Omental fat pad (tissue), 4 donors: Measurements from ENCODE around the gene OR9G4. TPM values are rescaled to one million over a fixed set of nuclear protein-coding genes. Genes with fewer than 3 reads are reported as not detected.

Source experiments
- ATAC-seq: fragments of 150-250 bp; one replicate; pipeline ENCODE4 v1.9.1; 2016; ENCODE audit warnings: mild to moderate bottlenecking, moderate library complexity; ENCODE audit not compliant: low FRiP score
- DNase-seq: peaks from one replicate; pipeline ENCODE4 v3.0.0-alpha.2; 2019; ENCODE audit warnings: low spot score
- small RNA-seq: library from RNA; depleted of rRNA; stranded (forward); fragments of <200 nt; gene quantifications from one replicate; pipeline ENCODE3, GENCODE V24; 2016
- total RNA-seq, 4 donors: library from RNA; depleted of rRNA; stranded (reverse); fragments of >200 nt; gene quantifications; one replicate each; pipeline ENCODE4 v1.1.0, GENCODE V29; 2016
- TF ChIP-seq, protein P1 (sequence below), 3 donors: fragments of 450-650 bp; IDR thresholded peaks; one replicate each; pipeline ENCODE4 v1.5.1; 2016 to 2017; ENCODE audit warnings: antibody characterized with exemption in 3 of 3, mild to moderate bottlenecking in 3 of 3, moderate library complexity in 2 of 3

Gene OR9G4
- total RNA-seq, 4 donors from 2014 or later = not detected

DNA sequence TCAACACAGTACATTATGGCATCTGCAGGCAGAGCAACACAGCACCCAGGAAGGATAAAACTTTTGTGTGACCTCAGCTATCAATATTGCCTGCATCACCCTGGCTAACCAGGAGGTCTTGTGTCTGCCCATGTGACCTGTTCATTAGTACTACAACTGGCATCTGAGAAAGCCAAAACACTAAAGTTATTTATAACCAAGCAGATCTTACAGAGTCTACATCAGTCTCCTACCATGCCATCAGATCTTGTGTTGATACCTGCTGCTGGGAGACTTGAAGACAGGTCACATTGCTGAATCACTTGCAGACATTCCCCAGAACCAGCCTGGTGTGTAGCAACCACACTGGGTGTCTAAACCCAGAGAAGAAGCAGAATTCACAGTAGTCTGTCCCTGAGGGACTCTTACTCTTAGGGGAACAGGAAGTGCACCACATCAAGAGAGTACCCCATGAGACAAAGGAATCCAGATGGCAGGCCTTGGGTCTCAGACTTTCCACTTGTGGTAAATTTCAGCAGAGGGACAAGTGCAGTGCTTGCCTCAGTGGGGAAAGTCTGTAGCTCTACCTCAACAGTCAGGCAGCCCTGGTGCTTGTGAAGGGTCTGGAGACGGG is 42.6 kb downstream of the OR9G4 start:
- DNase-seq (no peak), ATAC-seq (no peak)
- TF ChIP-seq, protein P1, sequence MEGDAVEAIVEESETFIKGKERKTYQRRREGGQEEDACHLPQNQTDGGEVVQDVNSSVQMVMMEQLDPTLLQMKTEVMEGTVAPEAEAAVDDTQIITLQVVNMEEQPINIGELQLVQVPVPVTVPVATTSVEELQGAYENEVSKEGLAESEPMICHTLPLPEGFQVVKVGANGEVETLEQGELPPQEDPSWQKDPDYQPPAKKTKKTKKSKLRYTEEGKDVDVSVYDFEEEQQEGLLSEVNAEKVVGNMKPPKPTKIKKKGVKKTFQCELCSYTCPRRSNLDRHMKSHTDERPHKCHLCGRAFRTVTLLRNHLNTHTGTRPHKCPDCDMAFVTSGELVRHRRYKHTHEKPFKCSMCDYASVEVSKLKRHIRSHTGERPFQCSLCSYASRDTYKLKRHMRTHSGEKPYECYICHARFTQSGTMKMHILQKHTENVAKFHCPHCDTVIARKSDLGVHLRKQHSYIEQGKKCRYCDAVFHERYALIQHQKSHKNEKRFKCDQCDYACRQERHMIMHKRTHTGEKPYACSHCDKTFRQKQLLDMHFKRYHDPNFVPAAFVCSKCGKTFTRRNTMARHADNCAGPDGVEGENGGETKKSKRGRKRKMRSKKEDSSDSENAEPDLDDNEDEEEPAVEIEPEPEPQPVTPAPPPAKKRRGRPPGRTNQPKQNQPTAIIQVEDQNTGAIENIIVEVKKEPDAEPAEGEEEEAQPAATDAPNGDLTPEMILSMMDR (IDR thresholded peaks at IDR 0.05) = no peak

DNA sequence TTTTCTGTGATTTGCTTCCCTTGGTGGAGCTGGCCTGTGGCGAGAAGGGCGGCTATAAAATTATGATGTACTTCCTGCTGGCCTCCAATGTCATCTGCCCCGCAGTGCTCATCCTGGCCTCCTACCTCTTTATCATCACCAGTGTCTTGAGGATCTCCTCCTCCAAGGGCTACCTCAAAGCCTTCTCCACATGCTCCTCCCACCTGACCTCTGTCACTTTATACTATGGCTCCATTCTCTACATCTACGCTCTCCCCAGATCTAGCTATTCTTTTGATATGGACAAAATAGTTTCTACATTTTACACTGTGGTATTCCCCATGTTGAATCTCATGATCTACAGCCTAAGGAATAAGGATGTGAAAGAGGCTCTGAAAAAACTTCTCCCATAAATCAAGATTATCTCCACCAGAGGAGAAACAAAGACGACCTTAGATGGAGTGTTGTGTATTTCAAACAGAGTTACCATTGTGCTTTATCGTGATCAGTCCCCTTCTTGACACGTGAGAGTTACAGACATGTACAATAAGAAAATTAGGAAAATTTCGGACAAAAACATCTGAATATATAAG is 47.5 kb downstream of the OR9G4 start:
- no peak for DNase-seq
- no peak for ATAC-seq
- TF ChIP-seq, protein P1 (IDR thresholded peaks at IDR 0.05) = no peak

DNA sequence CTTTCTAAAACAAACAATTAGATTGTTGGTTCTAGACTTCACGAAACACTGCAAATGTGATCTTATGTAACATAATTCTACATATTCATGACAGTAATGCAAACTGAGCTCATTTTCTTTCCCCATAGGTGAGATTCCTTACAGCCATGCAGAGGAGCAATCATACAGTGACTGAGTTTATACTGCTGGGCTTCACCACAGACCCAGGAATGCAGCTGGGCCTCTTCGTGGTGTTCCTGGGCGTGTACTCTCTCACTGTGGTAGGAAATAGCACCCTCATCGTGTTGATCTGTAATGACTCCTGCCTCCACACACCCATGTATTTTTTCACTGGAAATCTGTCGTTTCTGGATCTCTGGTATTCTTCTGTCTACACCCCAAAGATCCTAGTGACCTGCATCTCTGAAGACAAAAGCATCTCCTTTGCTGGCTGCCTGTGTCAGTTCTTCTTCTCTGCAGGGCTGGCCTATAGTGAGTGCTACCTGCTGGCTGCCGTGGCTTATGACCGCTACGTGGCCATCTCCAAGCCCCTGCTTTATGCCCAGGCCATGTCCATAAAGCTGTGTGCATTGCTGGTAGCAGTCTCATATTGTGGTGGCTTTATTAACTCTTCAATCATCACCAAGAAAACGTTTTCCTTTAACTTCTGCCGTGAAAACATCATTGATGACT is 48.1 kb downstream of the OR9G4 start:
- TF ChIP-seq, protein P1 (IDR thresholded peaks at IDR 0.05) = no peak
- ATAC-seq (no peak), DNase-seq (no peak)

DNA sequence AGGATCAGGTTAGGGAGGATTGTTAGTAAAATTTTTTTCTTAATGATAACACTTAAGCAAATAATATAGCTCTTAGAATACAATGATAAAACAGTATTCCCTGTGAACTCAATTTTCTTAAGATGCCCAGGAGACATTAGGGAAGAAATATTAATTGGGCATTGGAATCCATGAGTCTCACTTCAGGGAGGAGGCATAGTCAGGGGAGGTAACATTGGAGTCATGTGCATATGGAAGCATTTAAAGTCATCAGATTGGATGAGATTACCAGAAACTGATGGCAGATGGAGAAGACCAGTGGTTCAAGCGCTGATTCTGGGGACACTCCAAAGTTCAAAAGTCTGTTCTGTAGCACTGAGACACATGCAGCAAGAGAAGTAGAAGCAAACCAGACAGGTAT is 49.7 kb downstream of the OR9G4 start, which contains the start of gene OR9G1:
OR9G1 (plus strand) TSS at position 301 of the 400 bp plus-strand sequence. CDS start 1,293 bp downstream, outside the sequence.
- ATAC-seq = no peak

DNA sequence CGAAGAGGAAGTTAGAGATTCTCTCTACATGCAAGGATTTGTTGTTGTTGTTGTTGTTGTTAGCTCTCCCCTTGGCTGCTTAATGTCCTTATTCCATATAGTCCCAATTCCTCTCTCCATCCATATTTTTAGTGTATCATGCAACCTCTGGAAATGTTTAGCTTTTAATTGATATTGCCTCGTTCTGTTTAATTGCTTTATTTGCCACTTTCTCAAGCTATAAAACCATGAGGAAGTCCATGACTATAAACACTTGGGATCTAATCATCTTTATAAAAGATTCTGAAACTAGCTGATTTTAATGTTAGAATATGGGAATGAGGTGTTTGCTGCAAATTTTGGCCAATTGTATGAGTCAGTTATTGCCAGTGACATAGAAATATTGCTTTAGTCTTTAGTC is 55.1 kb downstream of the OR9G4 start:
- ATAC-seq (no peak), DNase-seq (no peak)
- TF ChIP-seq, protein P1 (IDR thresholded peaks at IDR 0.05) = no peak

More for the DNA sequence above, 49.7 kb downstream of the OR9G4 start, which contains the start of gene OR9G1:
- TF ChIP-seq, protein P1 (IDR thresholded peaks at IDR 0.05) = no peak
- no peak for DNase-seq

Small RNA genes within 50 kb of the gene (small RNA-seq; reads per million reads assigned to genes)
- gene AP001803.1 (not detected), gene MIR6128 (not detected)

Other genes with a start within 250 kb of the OR9G4 start
- not detected for gene OR5M11, start 205.4 kb downstream of the OR9G4 start, total RNA-seq
- not detected for gene OR5M10, start 171.0 kb downstream of the OR9G4 start, total RNA-seq
- not detected for gene OR5M1, start 133.8 kb downstream of the OR9G4 start, total RNA-seq
- gene OR5AP2, start 106.3 kb downstream of the OR9G4 start, total RNA-seq = not detected
- not detected for gene OR5AR1, start 85.0 kb downstream of the OR9G4 start, total RNA-seq
- not detected for gene OR9G1, start 49.6 kb downstream of the OR9G4 start, total RNA-seq
- gene OR5AK2, start 240.2 kb upstream of the OR9G4 start, total RNA-seq = not detected